BJ (cell line): Measurements from ENCODE around the gene CUL1. TPM values are rescaled to one million over a fixed set of nuclear protein-coding genes. Genes with fewer than 3 reads are reported as not detected.
"Not testable (repeated sequence)": the region's sequence is repeated elsewhere in the genome, so short reads cannot be mapped to it uniquely, and the experiment has no call there.

Experiments
- CTCF ChIA-PET: fragments of 350-600 bp; formaldehyde crosslinking; extraction: SDS; loops from one replicate; lab custom pipeline; 2021; ENCODE audit warnings: antibody characterized with exemption, inconsistent platforms; lab: Yijun Ruan, JAX
- POLR2A ChIA-PET: fragments of 300-600 bp; sonication (Branson Sonifier 250); formaldehyde crosslinking; extraction: SDS; loops from one replicate; lab custom pipeline; 2021; ENCODE audit warnings: antibody characterized with exemption; lab: Charles Lee
- DNase-seq: peaks from one replicate; pipeline ENCODE4 v3.0.0-alpha.2; 2011; ENCODE audit warnings: low read depth
- H3K27me3 ChIP-seq: 2 replicates; pipeline ENCODE4 v1.6.0; 2011; ENCODE audit warnings: low read length; ENCODE audit not compliant: control insufficient read depth, insufficient read depth
- H3K36me3 ChIP-seq: 2 replicates; pipeline ENCODE4 v1.5.1; 2011; ENCODE audit warnings: low read length; ENCODE audit not compliant: control insufficient read depth, insufficient read depth
- H3K4me3 ChIP-seq: 2 replicates; pipeline ENCODE4 v1.5.1; 2011; ENCODE audit warnings: low read depth, mild to moderate bottlenecking, control low read depth, low read length
- CTCF ChIP-seq: IDR thresholded peaks from 2 replicates; pipeline ENCODE4 v1.5.1; 2011; ENCODE audit warnings: low read depth, mild to moderate bottlenecking, control low read depth, inconsistent platforms, low read length, moderate library complexity; ENCODE audit not compliant: insufficient read depth
- polyA plus RNA-seq: library from polyadenylated mRNA; depleted of rRNA; stranded (reverse); fragments of >200 nt; gene quantifications from 2 replicates; pipeline ENCODE4 v1.2.3, GENCODE V29; 2011

CUL1 gene
- polyA plus RNA-seq, 1 experiment: 38.6 TPM

GRCh38 chr7:148708026-148708885 lies 9.6 kb downstream of the CUL1 start:
- Histone ChIP-seq H3K36me3 (no peaks in the 10 kb centered on the region), H3K27me3 (no peaks in the 10 kb centered on the region), H3K4me3 (no peak overlapping the region)
- POLR2A ChIA-PET: no interaction called here
- no peak for DNase-seq
- TF ChIP-seq CTCF: no peak
- CTCF ChIA-PET: no interaction called here

DNA sequence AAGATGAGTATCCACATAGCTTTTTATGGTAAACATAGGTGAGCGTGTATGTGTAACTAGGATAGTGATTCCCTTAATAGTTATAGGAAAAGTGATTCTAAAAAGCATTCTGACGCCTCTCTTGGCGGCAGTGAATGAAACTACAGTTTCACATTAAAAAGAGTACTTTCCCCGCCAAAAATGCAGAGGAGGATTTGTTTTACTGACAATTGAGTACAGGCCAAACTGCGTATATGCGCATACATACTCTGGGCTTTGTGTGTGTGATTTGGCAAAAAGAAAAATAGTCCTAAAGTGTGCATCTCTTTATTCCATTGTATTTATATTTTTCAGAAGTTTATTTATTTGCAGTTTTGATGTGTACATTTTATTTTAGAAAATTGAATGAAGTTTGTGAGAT lies 10.3 kb downstream of the CUL1 start:
- CTCF ChIA-PET: no interaction called here

DNA sequence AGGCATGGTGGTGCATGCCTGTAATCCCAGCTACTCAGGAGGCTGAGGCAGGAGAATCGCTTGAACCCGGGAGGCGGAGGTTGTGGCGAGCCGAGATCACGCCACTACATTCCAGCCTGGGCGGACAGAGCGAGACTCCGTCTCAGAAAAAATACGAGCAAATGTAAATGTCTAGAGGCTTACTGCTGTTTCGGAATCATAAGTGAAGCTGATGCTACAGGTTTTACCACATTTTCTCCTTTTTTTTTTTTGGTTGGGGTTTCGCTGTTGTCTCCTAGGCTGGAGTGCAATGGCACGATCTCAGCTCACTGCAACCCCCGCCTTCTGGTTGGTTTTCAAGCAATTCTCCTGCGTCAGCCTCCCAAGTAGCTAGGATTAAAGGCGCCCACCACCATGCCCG lies 11.7 kb downstream of the CUL1 start:
- POLR2A ChIA-PET, DNase-seq, H3K4me3 ChIP-seq, H3K27me3 ChIP-seq, H3K36me3 ChIP-seq: not testable (repeated sequence)
- CTCF ChIA-PET: interaction anchor here (1.5 kb wide), 1 partner anchor 10 kb away, joined by 5 read pairs; no protein-coding TSS in a partner anchor

More for the DNA sequence above, 10.3 kb downstream of the CUL1 start:
- POLR2A ChIA-PET: no interaction called here
- H3K36me3 ChIP-seq: no peaks in the 10 kb centered on the region
- DNase-seq: no peak
- no peaks in the 10 kb centered on the region for H3K27me3 ChIP-seq
- H3K4me3 ChIP-seq: no peak overlapping the region
- no peak for TF ChIP-seq CTCF

GRCh38 chr7:148711191-148712102 lies 12.7 kb downstream of the CUL1 start:
- Histone ChIP-seq H3K36me3 (no peaks in the 10 kb centered on the region), H3K4me3 (no peak overlapping the region), H3K27me3 (no peaks in the 10 kb centered on the region)
- POLR2A ChIA-PET: no interaction called here
- no peak for TF ChIP-seq CTCF
- DNase-seq: no peak
- CTCF ChIA-PET: interaction anchor here (0.6 to 1.5 kb wide), 2 partner anchors 9 to 72 kb away, joined by 3 to 5 read pairs; no protein-coding TSS in a partner anchor

- POLR2A ChIA-PET: interaction anchor here (0.6 to 1.0 kb wide), 3 partner anchors 13 to 34 kb away, joined by 3 to 4 read pairs (median 4); no protein-coding TSS in a partner anchor
- no peak overlapping the region for H3K4me3 ChIP-seq
- DNase-seq: no peak
- no peaks in the 10 kb centered on the region for H3K36me3 ChIP-seq
- CTCF ChIA-PET: interaction anchor here (0.6 to 1.2 kb wide), 4 partner anchors 10 to 172 kb away, joined by 3 read pairs; no protein-coding TSS in a partner anchor
- H3K27me3 ChIP-seq: no peaks in the 10 kb centered on the region
- no peak for TF ChIP-seq CTCF
These were observed 14.1 kb downstream of the CUL1 start for GRCh38 chr7:148712678-148713329.
